OCI-LY7 (cell line): Measurements from ENCODE around the gene TXNL4A. TPM values are rescaled to one million over a fixed set of nuclear protein-coding genes. Genes with fewer than 3 reads are reported as not detected.

ENCODE experiments used
- BruUV-seq: library from RNA; stranded (reverse); fragments of 400-500 nt; replicated peaks from 2 replicates; lab custom pipeline; 2021; lab: Mats Ljungman, UMichigan
- CTCF ChIA-PET: fragments of 300-600 bp; sonication (Branson Sonifier 250); formaldehyde crosslinking; loops from one replicate; lab custom pipeline; 2022; ENCODE audit warnings: antibody characterized with exemption; ENCODE audit not compliant: unreplicated experiment; lab: Charles Lee
- POLR2A ChIA-PET: fragments of 300-600 bp; sonication (Branson Sonifier 250); formaldehyde crosslinking; loops from one replicate; lab custom pipeline; 2022; ENCODE audit warnings: antibody characterized with exemption; lab: Charles Lee
- DNase-seq: peaks from one replicate; pipeline ENCODE4 v3.0.0-alpha.2; 2015; ENCODE audit warnings: low spot score
- H2AFZ ChIP-seq: fragments of 200-600 bp; sonication (generic), shearing (Covaris generic); 2 replicates; pipeline ENCODE4 v1.6.1; 2014; ENCODE audit warnings: mild to moderate bottlenecking, antibody characterized with exemption, low read length, moderate library complexity
- H3K27ac ChIP-seq: fragments of 200-600 bp; sonication (generic); 2 replicates; pipeline ENCODE4 v1.5.1; 2014; ENCODE audit warnings: mixed run types, low read depth, mild to moderate bottlenecking, moderate library complexity, low read length, inconsistent platforms; ENCODE audit not compliant: poor library complexity, severe bottlenecking
- H3K36me3 ChIP-seq: fragments of 200-600 bp; sonication (generic); 2 replicates; pipeline ENCODE4 v1.6.1; 2014; ENCODE audit warnings: mild to moderate bottlenecking, antibody characterized with exemption, low read length, moderate library complexity, mixed read lengths; ENCODE audit not compliant: insufficient read depth
- H3K4me1 ChIP-seq: fragments of 200-600 bp; sonication (generic); 2 replicates; pipeline ENCODE4 v1.5.1; 2014; ENCODE audit warnings: mild to moderate bottlenecking, low read length; ENCODE audit not compliant: insufficient read depth, poor library complexity, severe bottlenecking
- H3K4me2 ChIP-seq: fragments of 200-600 bp; sonication (generic); 2 replicates; pipeline ENCODE4 v1.6.1; 2014; ENCODE audit warnings: mild to moderate bottlenecking, low read length
- H3K4me3 ChIP-seq: fragments of 200-600 bp; sonication (generic); 2 replicates; pipeline ENCODE4 v1.5.1; 2014; ENCODE audit warnings: mild to moderate bottlenecking, low read depth, low read length; ENCODE audit not compliant: poor library complexity, severe bottlenecking
- H3K79me2 ChIP-seq: fragments of 200-600 bp; sonication (generic); 2 replicates; pipeline ENCODE4 v1.6.1; 2016; ENCODE audit warnings: low read depth, mild to moderate bottlenecking, low read length, moderate library complexity, mixed read lengths; ENCODE audit not compliant: insufficient read depth
- H3K9me2 ChIP-seq: fragments of 200-600 bp; sonication (generic); 2 replicates; pipeline ENCODE4 v1.6.1; 2016; ENCODE audit warnings: mild to moderate bottlenecking, low read length, mixed read lengths; ENCODE audit not compliant: insufficient read depth
- H3K9me3 ChIP-seq: fragments of 200-600 bp; sonication (generic); 2 replicates; pipeline ENCODE4 v1.6.1; 2014; ENCODE audit warnings: mild to moderate bottlenecking, mixed run types, low read length, mixed read lengths
- H4K20me1 ChIP-seq: fragments of 200-600 bp; sonication (generic); 2 replicates; pipeline ENCODE4 v1.6.1; 2014; ENCODE audit warnings: mild to moderate bottlenecking, antibody characterized with exemption, low read length, moderate library complexity, mixed read lengths; ENCODE audit not compliant: insufficient read depth
- CTCF ChIP-seq: fragments of 200-600 bp; sonication (generic); conservative IDR thresholded peaks from 2 replicates; pipeline ENCODE4 v1.5.1; 2014; ENCODE audit warnings: mild to moderate bottlenecking, antibody characterized with exemption, low read length, moderate library complexity, mixed read lengths
- EZH2phosphoT487 ChIP-seq: fragments of 200-600 bp; sonication (generic); IDR thresholded peaks from 2 replicates; pipeline ENCODE4 v1.6.1; 2018; ENCODE audit warnings: low read depth, borderline replicate concordance, mild to moderate bottlenecking, mixed run types, antibody characterized with exemption, low read length, moderate library complexity, mixed read lengths
- intact Hi-C: fragments of 100-400 bp; cut with micrococcal nuclease; formaldehyde crosslinking; loops from one replicate; pipeline ENCODE4 v1.10.0; 2022; ENCODE audit not compliant: unreplicated experiment
- total RNA-seq, 2 experiments: library from RNA; depleted of rRNA in 1 of 2; stranded (reverse); fragments of >200 nt in 1 of 2; shearing (Covaris generic) in 1 of 2; gene quantifications; 2 replicates each; pipeline ENCODE4 v1.2.3, GENCODE V29; 2014 to 2022

The TXNL4A gene
- total RNA-seq, 2 experiments from 2014 or later, result 44.7 to 91.4 TPM

- no peak overlapping the region for H3K4me3 ChIP-seq
- no peak overlapping the region for H3K27ac ChIP-seq
- H3K4me2 ChIP-seq, result no peak overlapping the region
- no peaks in the 10 kb centered on the region for H3K9me2 ChIP-seq
- H3K9me3 ChIP-seq, result no peaks in the 10 kb centered on the region
- no TSS peak for BruUV-seq
- TF ChIP-seq EZH2phosphoT487, result no peak
- TF ChIP-seq CTCF, result no peak
- H4K20me1 ChIP-seq, result no peaks in the 10 kb centered on the region
- ChIA-PET POLR2A (interaction anchor here (0.7 kb wide), 1 partner anchor 46 kb away, joined by 3 read pairs; no protein-coding TSS in a partner anchor), CTCF (no interaction called here)
- no peak overlapping the region for H2AFZ ChIP-seq
- peaks cover 20% of the 10 kb centered on the region for H3K36me3 ChIP-seq
- H3K79me2 ChIP-seq, result no peaks in the 10 kb centered on the region
- intact Hi-C loops, result no loop called here
- DNase-seq, result no peak
- H3K4me1 ChIP-seq, result no peaks in the 10 kb centered on the region
Measured at GRCh38 chr18:79938196-79938595, 50.2 kb downstream of the TXNL4A start.

GRCh38 chr18:79937103-79937860 is 51.1 kb downstream of the TXNL4A start:
- H3K9me2 ChIP-seq, result no peaks in the 10 kb centered on the region
- H3K4me1 ChIP-seq, result no peaks in the 10 kb centered on the region
- H3K4me2 ChIP-seq, result no peak overlapping the region
- no peak overlapping the region for H2AFZ ChIP-seq
- peaks cover 21% of the 10 kb centered on the region for H3K36me3 ChIP-seq
- TF ChIP-seq EZH2phosphoT487 (no peak), CTCF (no peak)
- BruUV-seq, result no TSS peak
- ChIA-PET CTCF (interaction anchor here (0.6 kb wide), 1 partner anchor 63 kb away, joined by 3 read pairs; no protein-coding TSS in a partner anchor), POLR2A (interaction anchor here (0.7 kb wide), 1 partner anchor 47 kb away, joined by 3 read pairs; no protein-coding TSS in a partner anchor)
- intact Hi-C loops, result no loop called here
- H3K27ac ChIP-seq, result no peak overlapping the region
- peaks cover 6% of the 10 kb centered on the region; the same call in 1 of the 2 replicates for H3K9me3 ChIP-seq
- H3K4me3 ChIP-seq, result no peak overlapping the region
- no peaks in the 10 kb centered on the region for H4K20me1 ChIP-seq
- no peaks in the 10 kb centered on the region for H3K79me2 ChIP-seq
- DNase-seq, result no peak

- Histone ChIP-seq H3K4me2 (no peak overlapping the region), H3K9me3 (peaks cover 9% of the 10 kb centered on the region; the same call in 1 of the 2 replicates), H4K20me1 (no peaks in the 10 kb centered on the region), H3K4me3 (no peak overlapping the region), H3K79me2 (no peaks in the 10 kb centered on the region), H3K9me2 (no peaks in the 10 kb centered on the region), H3K4me1 (no peaks in the 10 kb centered on the region), H3K27ac (no peak overlapping the region), H2AFZ (no peak overlapping the region), H3K36me3 (peaks cover 21% of the 10 kb centered on the region)
- CTCF ChIA-PET, result interaction anchor here (0.6 kb wide), 1 partner anchor 62 kb away, joined by 3 read pairs; no protein-coding TSS in a partner anchor
- no TSS peak for BruUV-seq
- POLR2A ChIA-PET, result no interaction called here
- DNase-seq, result no peak
- TF ChIP-seq CTCF (no peak), EZH2phosphoT487 (no peak)
- intact Hi-C loops, result no loop called here
Measured at GRCh38 chr18:79936641-79937040, 51.7 kb downstream of the TXNL4A start.
